HG02943 (cell line): ENCODE results near the gene GLYAT.
A peak's percentile ranks its signal among the peaks of the same experiment; 100 is the strongest.
"Not testable (repeated sequence)": the region's sequence is repeated elsewhere in the genome, so short reads cannot be mapped to it uniquely, and the experiment has no call there.

Experiments used
- ATAC-seq: cut with Tn5 transposase; IDR thresholded peaks from one replicate; pipeline ENCODE4 v1.9.1; 2021; ENCODE audit warnings: mild to moderate bottlenecking, low read depth, moderate library complexity; ENCODE audit not compliant: unreplicated experiment

Gene GLYAT

GRCh38 chr11:58685973-58686722 is 45.6 kb downstream of the GLYAT start:
- ATAC-seq = no peak

DNA sequence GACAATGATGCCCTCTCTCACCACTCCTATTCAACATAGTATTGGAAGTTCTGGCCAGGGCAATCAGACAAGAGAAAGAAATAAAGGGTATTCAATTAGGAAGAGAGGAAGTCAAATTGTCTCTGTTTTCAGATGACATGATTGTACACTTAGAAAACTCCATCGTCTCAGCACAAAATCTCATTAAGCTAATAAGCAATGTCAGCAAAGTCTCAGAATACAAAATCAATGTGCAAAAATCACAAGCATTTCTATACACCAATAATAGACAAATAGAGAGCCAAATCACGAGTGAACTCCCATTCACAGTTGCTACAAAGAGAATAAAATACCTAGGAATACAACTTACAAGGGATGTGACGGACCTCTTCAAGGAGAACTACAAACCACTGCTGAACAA is 49.1 kb downstream of the GLYAT start:
- ATAC-seq = not testable (repeated sequence)

- ATAC-seq = not testable (repeated sequence)
Observed at GRCh38 chr11:58677536-58677935, 54.2 kb downstream of the GLYAT start.

GRCh38 chr11:58676563-58677135 is 55.1 kb downstream of the GLYAT start:
- no peak for ATAC-seq

- peak; percentile 91 for ATAC-seq
Observed at GRCh38 chr11:58675334-58676155, 56.2 kb downstream of the GLYAT start.

- ATAC-seq = no peak
Observed at GRCh38 chr11:58674609-58675008, 57.1 kb downstream of the GLYAT start.

DNA sequence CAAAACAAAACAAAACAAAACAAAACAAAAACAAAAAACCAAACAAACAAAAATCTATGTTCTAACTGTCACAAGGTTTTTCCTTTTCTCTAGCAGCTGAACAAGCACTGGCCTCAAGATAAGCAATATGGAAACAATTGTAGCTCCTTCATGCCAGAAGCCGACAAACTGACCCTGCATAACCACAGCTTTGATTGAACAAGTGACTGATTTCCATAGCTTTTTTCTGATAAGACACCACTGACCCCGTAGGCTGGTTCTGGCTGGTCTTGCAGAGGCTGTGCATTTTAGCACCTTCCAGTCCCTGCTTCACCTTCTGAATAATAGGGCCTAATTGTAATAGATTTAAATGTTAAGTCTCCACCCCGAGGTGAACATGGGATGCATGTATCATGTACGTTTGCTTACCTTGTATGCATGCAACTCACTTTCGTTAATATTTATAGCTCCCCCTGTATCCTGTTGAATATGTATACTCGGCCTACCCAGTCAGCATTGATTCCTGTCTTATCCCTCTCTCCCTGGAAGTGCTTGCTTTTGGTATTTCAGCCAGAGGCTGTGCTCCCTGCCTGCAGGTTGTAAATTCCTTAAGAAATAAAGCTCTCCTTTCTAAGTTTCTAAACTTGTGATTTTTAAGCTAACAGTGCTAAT is 59.6 kb downstream of the GLYAT start:
- ATAC-seq = no peak

GRCh38 chr11:58659910-58660570 is 71.7 kb downstream of the GLYAT start:
- ATAC-seq = no peak

DNA sequence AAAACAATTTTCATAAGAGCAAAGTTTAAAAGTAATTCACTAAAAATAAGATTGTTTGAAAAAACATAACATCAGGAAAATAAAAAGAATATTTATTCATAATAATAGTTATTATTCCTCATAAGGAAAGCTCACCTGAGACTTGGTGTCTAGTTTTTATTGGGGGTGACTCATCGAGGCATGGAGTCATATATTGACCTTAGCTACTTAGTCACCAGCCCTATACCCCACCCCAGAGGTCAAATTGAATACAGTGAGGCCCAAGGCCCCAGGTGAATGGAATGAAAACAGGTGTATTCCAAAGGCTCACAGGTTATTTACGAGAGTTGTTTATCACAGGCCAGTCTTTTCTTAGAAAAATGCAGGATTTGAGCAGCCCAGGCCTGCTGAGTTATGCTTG is 72.3 kb downstream of the GLYAT start:
- no peak for ATAC-seq
